ENCODE data around the gene PCDHGC3.
"Not testable (repeated sequence)": the region's sequence is repeated elsewhere in the genome, so short reads cannot be mapped to it uniquely, and the experiment has no call there.

The PCDHGC3 gene

GRCh38 chr5:141475625-141476131 lies at the start of gene PCDHGC3:
TSS of gene PCDHGC3 (plus strand) at chr5:141475966. CDS start at chr5:141476117, 151 bp downstream.
- Histone ChIP-seq H3K27me3 (peaks cover 95% of the 10 kb centered on the region), H3K27ac (no peak within 1 kb of the TSS), H3K36me3 (no peaks in the 10 kb centered on the region), H3K4me1 (ENCODE audit: control insufficient read depth in 1 of 2, insufficient read depth in 1 of 2, low read depth in 1 of 2, low read length in 1 of 2) (peaks cover 16 to 17% of the 10 kb centered on the region in 2 experiments), H3K9me3 (no peaks in the 10 kb centered on the region), H3K4me3 (ENCODE audit: low read depth in 1 of 2, low read length in 1 of 2) (peak within 1 kb of the TSS; percentile 9 to 37)
- TF ChIP-seq CTCF (IDR thresholded peaks at IDR 0.05): no peak

- peaks cover 100% of the 10 kb centered on the region for H3K27me3 ChIP-seq
- no peak for TF ChIP-seq CTCF (IDR thresholded peaks at IDR 0.05)
- H3K9me3 ChIP-seq: peaks cover 16% of the 10 kb centered on the region
- peaks cover 11 to 13% of the 10 kb centered on the region in 2 experiments for H3K4me1 ChIP-seq (ENCODE audit: control insufficient read depth in 1 of 2, insufficient read depth in 1 of 2, low read depth in 1 of 2, low read length in 1 of 2)
- H3K36me3 ChIP-seq: no peaks in the 10 kb centered on the region
- H3K4me3 ChIP-seq (ENCODE audit: low read depth in 1 of 2, low read length in 1 of 2): no peak overlapping the region
- no peak overlapping the region for H3K27ac ChIP-seq
Observed at GRCh38 chr5:141427783-141428426, 47.9 kb upstream of the PCDHGC3 start.

- no peak within 1 kb of the TSS for H3K27ac ChIP-seq
- peaks cover 100% of the 10 kb centered on the region for H3K27me3 ChIP-seq
- peaks cover 16% of the 10 kb centered on the region for H3K9me3 ChIP-seq
Observed at GRCh38 chr5:141430332-141431113, 45.2 kb upstream of the PCDHGC3 start, which contains the start of gene PCDHGA12. TSS of gene PCDHGA12 (plus strand) at chr5:141430507. CDS start at chr5:141430760, 253 bp downstream.

GRCh38 chr5:141431286-141431685 lies 44.5 kb upstream of the PCDHGC3 start:
- peaks cover 100% of the 10 kb centered on the region for H3K27me3 ChIP-seq
- H3K4me3 ChIP-seq (ENCODE audit: low read depth in 1 of 2, low read length in 1 of 2): peak overlapping the region; percentile 17 to 26
- no peaks in the 10 kb centered on the region for H3K36me3 ChIP-seq
- H3K4me1 ChIP-seq (ENCODE audit: control insufficient read depth in 1 of 2, insufficient read depth in 1 of 2, low read depth in 1 of 2, low read length in 1 of 2): peaks cover 11 to 13% of the 10 kb centered on the region in 2 experiments
- no peak for TF ChIP-seq CTCF (IDR thresholded peaks at IDR 0.05)
- H3K27ac ChIP-seq: no peak overlapping the region
- H3K9me3 ChIP-seq: peaks cover 16% of the 10 kb centered on the region

More at GRCh38 chr5:141430332-141431113, 45.2 kb upstream of the PCDHGC3 start, which contains the start of gene PCDHGA12:
- Histone ChIP-seq H3K36me3 (no peaks in the 10 kb centered on the region), H3K4me3 (ENCODE audit: low read depth in 1 of 2, low read length in 1 of 2) (peak within 1 kb of the TSS; percentile 17 to 26), H3K4me1 (ENCODE audit: control insufficient read depth in 1 of 2, insufficient read depth in 1 of 2, low read depth in 1 of 2, low read length in 1 of 2) (peaks cover 11 to 13% of the 10 kb centered on the region in 2 experiments)
- TF ChIP-seq CTCF (IDR thresholded peaks at IDR 0.05): no peak

GRCh38 chr5:141432308-141432707 lies 43.5 kb upstream of the PCDHGC3 start:
- Histone ChIP-seq H3K27me3 (peaks cover 100% of the 10 kb centered on the region), H3K4me1 (ENCODE audit: control insufficient read depth in 1 of 2, insufficient read depth in 1 of 2, low read depth in 1 of 2, low read length in 1 of 2) (peaks cover 11 to 13% of the 10 kb centered on the region in 2 experiments), H3K9me3 (peaks cover 16% of the 10 kb centered on the region)
- not testable (repeated sequence) for H3K36me3 ChIP-seq; H3K27ac ChIP-seq; H3K4me3 ChIP-seq (ENCODE audit: low read depth in 1 of 2, low read length in 1 of 2)

- H3K4me1 ChIP-seq (ENCODE audit: control insufficient read depth in 1 of 2, insufficient read depth in 1 of 2, low read depth in 1 of 2, low read length in 1 of 2): peaks cover 11 to 13% of the 10 kb centered on the region in 2 experiments
- H3K27me3 ChIP-seq: peaks cover 100% of the 10 kb centered on the region
- H3K4me3 ChIP-seq (ENCODE audit: low read depth in 1 of 2, low read length in 1 of 2); H3K36me3 ChIP-seq; H3K27ac ChIP-seq: not testable (repeated sequence)
- H3K9me3 ChIP-seq: peaks cover 16% of the 10 kb centered on the region
Observed at GRCh38 chr5:141432726-141433125, 43.0 kb upstream of the PCDHGC3 start.
